K562 (cell line): Measurements from ENCODE around the gene MRPL28. TPM values are rescaled to one million over a fixed set of nuclear protein-coding genes. Genes with fewer than 3 reads are reported as not detected.
A peak's percentile ranks its signal among the peaks of the same experiment; 100 is the strongest.

Experiments
- NONO ChIP-seq, 2 experiments: fragments of 200-400 bp in 1 of 2; fragments of 450-650 bp in 1 of 2; formaldehyde crosslinking in 1 of 2; IDR thresholded peaks; 2 replicates each; pipeline ENCODE4 v1.6.1; 2017; ENCODE audit warnings: low read depth in 2 of 2, mild to moderate bottlenecking in 2 of 2, moderate library complexity in 2 of 2, low read length in 1 of 2
- NR1H2 ChIP-seq: sonication (generic); formaldehyde crosslinking; IDR thresholded peaks from 2 replicates; pipeline ENCODE4 v1.4.0; 2020; ENCODE audit warnings: mild to moderate bottlenecking, missing genetic modification reagents
- POLR3A ChIP-seq: IDR thresholded peaks from 2 replicates; pipeline ENCODE4 v1.6.1; 2011; ENCODE audit warnings: borderline replicate concordance, mild to moderate bottlenecking, moderate library complexity; ENCODE audit not compliant: insufficient read length, insufficient read depth; ENCODE audit errors: extremely low read depth
- SP2 ChIP-seq: IDR thresholded peaks from 2 replicates; pipeline ENCODE4 v1.6.1; 2011; ENCODE audit warnings: mild to moderate bottlenecking, low read depth, low read length, moderate library complexity; ENCODE audit not compliant: poor library complexity, severe bottlenecking; ENCODE audit errors: extremely low read depth
- SRSF7 ChIP-seq: fragments of 200-400 bp; formaldehyde crosslinking; optimal IDR thresholded peaks from 2 replicates; pipeline ENCODE3; 2017; ENCODE audit warnings: mild to moderate bottlenecking, low read depth, low read length
- ZBTB7A ChIP-seq: IDR thresholded peaks from 2 replicates; pipeline ENCODE4 v1.6.1; 2011; ENCODE audit warnings: low read depth, mild to moderate bottlenecking, low read length, moderate library complexity, borderline replicate concordance; ENCODE audit not compliant: control insufficient read depth
- ZNF609 ChIP-seq: sonication (generic); formaldehyde crosslinking; IDR thresholded peaks from 2 replicates; pipeline ENCODE4 v1.8.1; 2023; ENCODE audit warnings: missing genetic modification reagents, mild to moderate bottlenecking, borderline replicate concordance
- polyA plus RNA-seq, 8 experiments: library from polyadenylated mRNA; depleted of rRNA in 4 of 8; stranded (reverse) in 5 of 8; unstranded in 3 of 8; fragments of >200 nt; fragmentation: Nextera tagmentation in 2 of 8; fragmentation: Illumina TruSeq in 1 of 8; extraction: Ambion mirVana in 2 of 8; extraction: Trizol in 1 of 8; gene quantifications; 2 replicates each; pipeline versions ENCODE4 v1.2.1 to v1.2.3, GENCODE V29; 2011 to 2014; ENCODE audit warnings: inconsistent platforms in 1 of 8, missing spikeins in 1 of 8
- total RNA-seq, 7 experiments: library from RNA; depleted of rRNA in 6 of 7; stranded (reverse); fragments of >200 nt in 6 of 7; fragmentation: Illumina TruSeq in 2 of 7; extraction: Trizol in 2 of 7; gene quantifications; 2 replicates each; pipeline versions ENCODE4 v1.2.1 to v1.2.3, GENCODE V29; 2011 to 2021; ENCODE audit warnings: low replicate concordance in 1 of 7
- TF ChIP-seq, protein P1 (sequence below): fragments of 150-350 bp; IDR thresholded peaks from 2 replicates; pipeline ENCODE4 v1.6.1; 2014; ENCODE audit warnings: low read depth, mild to moderate bottlenecking, low read length, borderline replicate concordance
- TF ChIP-seq, protein P2 (sequence below): sonication (generic); formaldehyde crosslinking; IDR thresholded peaks from 2 replicates; pipeline ENCODE4 v1.8.0; 2022; ENCODE audit warnings: missing genetic modification reagents, mild to moderate bottlenecking, moderate library complexity, borderline replicate concordance
- TF ChIP-seq, protein P3 (sequence below), 2 experiments: fragments of 450-650 bp; IDR thresholded peaks; 2 replicates each; pipeline ENCODE4 v1.6.1; 2018; ENCODE audit warnings: mild to moderate bottlenecking in 2 of 2, low read depth in 1 of 2; ENCODE audit not compliant: partially characterized antibody in 2 of 2

Gene MRPL28
- total and polyA plus RNA-seq, 9 of the 15 experiments (the other 6 are each of a cell fraction or from before 2014, with no cell fraction given), result 2.5 to 323 (median 175) TPM

- no peak for TF ChIP-seq ZNF609 (CRISPR knock-in tag)
- TF ChIP-seq, protein P1, sequence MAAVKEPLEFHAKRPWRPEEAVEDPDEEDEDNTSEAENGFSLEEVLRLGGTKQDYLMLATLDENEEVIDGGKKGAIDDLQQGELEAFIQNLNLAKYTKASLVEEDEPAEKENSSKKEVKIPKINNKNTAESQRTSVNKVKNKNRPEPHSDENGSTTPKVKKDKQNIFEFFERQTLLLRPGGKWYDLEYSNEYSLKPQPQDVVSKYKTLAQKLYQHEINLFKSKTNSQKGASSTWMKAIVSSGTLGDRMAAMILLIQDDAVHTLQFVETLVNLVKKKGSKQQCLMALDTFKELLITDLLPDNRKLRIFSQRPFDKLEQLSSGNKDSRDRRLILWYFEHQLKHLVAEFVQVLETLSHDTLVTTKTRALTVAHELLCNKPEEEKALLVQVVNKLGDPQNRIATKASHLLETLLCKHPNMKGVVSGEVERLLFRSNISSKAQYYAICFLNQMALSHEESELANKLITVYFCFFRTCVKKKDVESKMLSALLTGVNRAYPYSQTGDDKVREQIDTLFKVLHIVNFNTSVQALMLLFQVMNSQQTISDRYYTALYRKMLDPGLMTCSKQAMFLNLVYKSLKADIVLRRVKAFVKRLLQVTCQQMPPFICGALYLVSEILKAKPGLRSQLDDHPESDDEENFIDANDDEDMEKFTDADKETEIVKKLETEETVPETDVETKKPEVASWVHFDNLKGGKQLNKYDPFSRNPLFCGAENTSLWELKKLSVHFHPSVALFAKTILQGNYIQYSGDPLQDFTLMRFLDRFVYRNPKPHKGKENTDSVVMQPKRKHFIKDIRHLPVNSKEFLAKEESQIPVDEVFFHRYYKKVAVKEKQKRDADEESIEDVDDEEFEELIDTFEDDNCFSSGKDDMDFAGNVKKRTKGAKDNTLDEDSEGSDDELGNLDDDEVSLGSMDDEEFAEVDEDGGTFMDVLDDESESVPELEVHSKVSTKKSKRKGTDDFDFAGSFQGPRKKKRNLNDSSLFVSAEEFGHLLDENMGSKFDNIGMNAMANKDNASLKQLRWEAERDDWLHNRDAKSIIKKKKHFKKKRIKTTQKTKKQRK, result peak; percentile 62; the same call in 1 of the 2 replicates
- TF ChIP-seq, protein P2, sequence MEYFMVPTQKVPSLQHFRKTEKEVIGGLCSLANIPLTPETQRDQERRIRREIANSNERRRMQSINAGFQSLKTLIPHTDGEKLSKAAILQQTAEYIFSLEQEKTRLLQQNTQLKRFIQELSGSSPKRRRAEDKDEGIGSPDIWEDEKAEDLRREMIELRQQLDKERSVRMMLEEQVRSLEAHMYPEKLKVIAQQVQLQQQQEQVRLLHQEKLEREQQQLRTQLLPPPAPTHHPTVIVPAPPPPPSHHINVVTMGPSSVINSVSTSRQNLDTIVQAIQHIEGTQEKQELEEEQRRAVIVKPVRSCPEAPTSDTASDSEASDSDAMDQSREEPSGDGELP (CRISPR knock-in tag), result peak; percentile 63; the same call in 1 of the 2 replicates
- TF ChIP-seq, protein P3, sequence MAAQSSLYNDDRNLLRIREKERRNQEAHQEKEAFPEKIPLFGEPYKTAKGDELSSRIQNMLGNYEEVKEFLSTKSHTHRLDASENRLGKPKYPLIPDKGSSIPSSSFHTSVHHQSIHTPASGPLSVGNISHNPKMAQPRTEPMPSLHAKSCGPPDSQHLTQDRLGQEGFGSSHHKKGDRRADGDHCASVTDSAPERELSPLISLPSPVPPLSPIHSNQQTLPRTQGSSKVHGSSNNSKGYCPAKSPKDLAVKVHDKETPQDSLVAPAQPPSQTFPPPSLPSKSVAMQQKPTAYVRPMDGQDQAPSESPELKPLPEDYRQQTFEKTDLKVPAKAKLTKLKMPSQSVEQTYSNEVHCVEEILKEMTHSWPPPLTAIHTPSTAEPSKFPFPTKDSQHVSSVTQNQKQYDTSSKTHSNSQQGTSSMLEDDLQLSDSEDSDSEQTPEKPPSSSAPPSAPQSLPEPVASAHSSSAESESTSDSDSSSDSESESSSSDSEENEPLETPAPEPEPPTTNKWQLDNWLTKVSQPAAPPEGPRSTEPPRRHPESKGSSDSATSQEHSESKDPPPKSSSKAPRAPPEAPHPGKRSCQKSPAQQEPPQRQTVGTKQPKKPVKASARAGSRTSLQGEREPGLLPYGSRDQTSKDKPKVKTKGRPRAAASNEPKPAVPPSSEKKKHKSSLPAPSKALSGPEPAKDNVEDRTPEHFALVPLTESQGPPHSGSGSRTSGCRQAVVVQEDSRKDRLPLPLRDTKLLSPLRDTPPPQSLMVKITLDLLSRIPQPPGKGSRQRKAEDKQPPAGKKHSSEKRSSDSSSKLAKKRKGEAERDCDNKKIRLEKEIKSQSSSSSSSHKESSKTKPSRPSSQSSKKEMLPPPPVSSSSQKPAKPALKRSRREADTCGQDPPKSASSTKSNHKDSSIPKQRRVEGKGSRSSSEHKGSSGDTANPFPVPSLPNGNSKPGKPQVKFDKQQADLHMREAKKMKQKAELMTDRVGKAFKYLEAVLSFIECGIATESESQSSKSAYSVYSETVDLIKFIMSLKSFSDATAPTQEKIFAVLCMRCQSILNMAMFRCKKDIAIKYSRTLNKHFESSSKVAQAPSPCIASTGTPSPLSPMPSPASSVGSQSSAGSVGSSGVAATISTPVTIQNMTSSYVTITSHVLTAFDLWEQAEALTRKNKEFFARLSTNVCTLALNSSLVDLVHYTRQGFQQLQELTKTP (IDR thresholded peaks at IDR 0.05; ENCODE audit: low read depth in 1 of 2, partially characterized antibody in 2 of 2), result no peak
- no peak for TF ChIP-seq POLR3A
- TF ChIP-seq SP2, result peak; percentile 84
- TF ChIP-seq ZBTB7A, result peak; percentile 95
- TF ChIP-seq NR1H2 (CRISPR knock-in tag), result no peak
- no peak for TF ChIP-seq NONO (IDR thresholded peaks at IDR 0.05; ENCODE audit: low read depth in 2 of 2, low read length in 1 of 2)
- TF ChIP-seq SRSF7, result no peak
Observed at GRCh38 chr16:370443-370842, at the start of gene MRPL28 (continued).
